HG03025 (cell line): ENCODE data around the gene TSPAN9.

Experiments used
- ATAC-seq: cut with Tn5 transposase; IDR thresholded peaks from one replicate; pipeline ENCODE4 v1.9.1; 2021; ENCODE audit warnings: mild to moderate bottlenecking, moderate library complexity; ENCODE audit not compliant: unreplicated experiment, low FRiP score

Gene TSPAN9

GRCh38 chr12:3262470-3262869, 185.3 kb downstream of the TSPAN9 start:
- no peak for ATAC-seq

GRCh38 chr12:3263282-3263681, 186.1 kb downstream of the TSPAN9 start:
- no peak for ATAC-seq

GRCh38 chr12:3263939-3264922, 187.1 kb downstream of the TSPAN9 start:
- no peak for ATAC-seq

- no peak for ATAC-seq
Observed at GRCh38 chr12:3265406-3265805, 188.2 kb downstream of the TSPAN9 start.

GRCh38 chr12:3266638-3267037, 189.5 kb downstream of the TSPAN9 start:
- no peak for ATAC-seq

- no peak for ATAC-seq
Observed at GRCh38 chr12:3267690-3268089, 190.5 kb downstream of the TSPAN9 start.

GRCh38 chr12:3269594-3269993, 192.4 kb downstream of the TSPAN9 start:
- no peak for ATAC-seq

- no peak for ATAC-seq
Observed at GRCh38 chr12:3271146-3271545, 194.0 kb downstream of the TSPAN9 start.

- ATAC-seq, result no peak
Observed at GRCh38 chr12:3271639-3272038, 194.5 kb downstream of the TSPAN9 start.

- no peak for ATAC-seq
Observed at GRCh38 chr12:3272958-3273357, 195.8 kb downstream of the TSPAN9 start.

GRCh38 chr12:3273409-3273853, 196.3 kb downstream of the TSPAN9 start:
- ATAC-seq, result no peak

GRCh38 chr12:3274664-3275063, 197.5 kb downstream of the TSPAN9 start:
- ATAC-seq, result no peak

- ATAC-seq, result no peak
Observed at GRCh38 chr12:3275171-3276041, 198.2 kb downstream of the TSPAN9 start.

GRCh38 chr12:3276226-3276625, 199.0 kb downstream of the TSPAN9 start:
- no peak for ATAC-seq

- ATAC-seq, result no peak
Observed at GRCh38 chr12:3277306-3277943, 200.2 kb downstream of the TSPAN9 start.

- no peak for ATAC-seq
Observed at GRCh38 chr12:3278681-3279414, 201.7 kb downstream of the TSPAN9 start.

- ATAC-seq, result no peak
Observed at GRCh38 chr12:3279415-3279780, 202.2 kb downstream of the TSPAN9 start.

- ATAC-seq, result no peak
Observed at GRCh38 chr12:3279832-3280231, 202.7 kb downstream of the TSPAN9 start.

GRCh38 chr12:3280967-3281366, 203.8 kb downstream of the TSPAN9 start:
- no peak for ATAC-seq
